Stimulated activated CD4-positive, alpha-beta T cell treated with anti-CD3 and anti-CD28 coated beads, Interleukin-2, amount 100 ng/mL, for 24 hours (primary cell): ENCODE data around the gene LDLRAP1.

Experiments
- DNase-seq, 2 donors: peaks; one replicate each; pipeline ENCODE4 v3.0.0-alpha.2; 2020

The LDLRAP1 gene

DNA sequence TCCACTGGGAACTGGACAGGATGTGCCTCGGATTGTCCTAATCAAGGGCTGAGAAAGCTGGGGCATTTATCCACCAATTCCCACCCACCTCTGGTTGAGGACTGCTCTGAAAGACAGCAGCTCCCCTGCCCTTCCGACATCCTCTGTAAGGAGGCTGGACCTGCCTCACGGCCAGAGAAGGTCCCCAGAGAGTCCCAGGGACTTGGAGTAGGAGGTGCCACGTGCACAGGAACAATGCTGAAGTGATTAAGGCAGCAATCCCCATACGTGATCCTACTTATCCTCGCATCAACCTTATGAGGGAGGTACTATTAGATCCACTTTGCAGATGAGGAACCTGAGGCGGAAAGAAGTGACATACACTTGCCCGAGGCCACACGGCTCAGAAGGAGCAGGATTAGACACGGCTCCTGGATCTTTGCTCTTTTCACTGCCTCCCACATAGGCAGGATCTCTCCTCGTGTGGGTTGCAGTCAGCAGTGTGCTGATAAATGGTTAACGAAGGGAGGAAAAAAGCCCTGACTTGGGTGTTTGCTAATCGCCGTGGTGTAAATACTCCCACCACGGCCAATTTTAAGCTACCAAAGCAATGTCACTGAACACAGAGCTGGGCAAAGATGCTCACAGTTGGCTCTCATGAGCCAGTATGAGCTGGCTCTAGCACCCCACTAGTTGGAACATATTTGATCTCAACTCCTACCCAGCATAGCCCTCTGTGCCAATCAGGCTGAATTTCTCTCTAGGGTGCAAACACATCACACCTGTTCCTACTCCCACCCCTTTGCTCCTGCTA is 18.6 kb upstream of the LDLRAP1 start:
- DNase-seq: no peak

DNA sequence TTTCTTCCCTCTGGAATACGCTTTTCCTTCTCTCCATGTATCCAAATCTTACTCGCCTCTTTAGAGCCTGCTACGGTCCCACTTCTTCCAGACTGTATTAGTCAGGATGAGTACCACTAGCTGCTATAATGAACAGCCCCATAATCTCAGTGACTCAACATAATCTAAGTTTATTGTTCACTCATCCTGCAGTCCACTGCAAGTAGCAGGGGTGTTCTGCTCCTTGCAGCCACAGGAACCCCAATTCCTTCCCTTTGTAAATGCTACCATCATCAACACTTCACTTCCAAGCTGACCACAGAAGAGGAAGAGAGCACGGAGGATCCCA is 18.1 kb upstream of the LDLRAP1 start:
- no peak for DNase-seq

DNA sequence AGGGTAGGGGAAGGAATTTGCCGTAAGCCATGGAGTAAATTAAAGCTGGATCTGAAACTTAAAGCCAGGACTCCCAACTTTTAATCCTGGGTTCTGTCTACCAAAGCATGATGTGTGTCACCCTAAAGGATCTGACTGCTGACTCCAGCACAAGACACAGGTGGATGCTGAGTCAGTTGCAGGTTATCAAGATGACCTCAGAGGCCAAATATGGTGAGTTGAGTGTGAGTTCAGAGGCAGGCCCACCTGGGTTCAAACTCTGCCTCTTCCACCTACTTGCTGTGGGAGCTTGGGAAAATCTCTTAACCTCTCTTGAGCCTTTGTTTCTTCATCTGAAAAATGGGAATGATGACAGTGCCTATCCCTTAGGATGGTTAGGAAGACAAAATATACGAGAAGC is 16.7 kb upstream of the LDLRAP1 start:
- no peak for DNase-seq

DNA sequence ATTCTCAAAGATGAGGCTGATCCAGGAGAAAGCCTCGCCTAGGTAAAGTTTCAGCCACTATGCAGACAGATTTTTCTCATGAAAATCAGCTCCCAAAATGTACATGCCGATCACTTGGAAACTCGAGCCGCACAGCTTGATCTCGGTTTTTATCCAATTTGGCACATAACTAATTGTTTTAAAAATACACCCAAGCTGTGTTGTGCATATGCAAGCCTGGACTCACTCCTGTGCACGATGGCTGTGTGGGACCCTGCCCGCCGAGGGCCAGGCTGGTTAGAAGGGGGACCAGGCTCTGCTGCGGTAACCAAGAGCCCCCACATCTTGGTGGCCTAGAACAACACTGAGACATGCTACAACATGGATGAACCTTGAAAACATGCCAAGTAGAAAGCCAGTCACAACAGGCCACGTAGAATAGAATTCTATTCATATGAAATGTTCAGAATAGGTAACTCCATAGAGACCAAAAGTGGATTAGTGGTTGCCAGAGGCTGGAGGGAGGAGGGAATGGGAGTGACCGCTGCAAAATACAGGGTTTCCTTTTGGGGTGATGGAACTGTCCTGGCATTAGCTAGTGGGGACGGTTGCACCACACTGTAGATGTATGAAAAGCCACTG is 16.1 kb upstream of the LDLRAP1 start:
- no peak for DNase-seq

DNA sequence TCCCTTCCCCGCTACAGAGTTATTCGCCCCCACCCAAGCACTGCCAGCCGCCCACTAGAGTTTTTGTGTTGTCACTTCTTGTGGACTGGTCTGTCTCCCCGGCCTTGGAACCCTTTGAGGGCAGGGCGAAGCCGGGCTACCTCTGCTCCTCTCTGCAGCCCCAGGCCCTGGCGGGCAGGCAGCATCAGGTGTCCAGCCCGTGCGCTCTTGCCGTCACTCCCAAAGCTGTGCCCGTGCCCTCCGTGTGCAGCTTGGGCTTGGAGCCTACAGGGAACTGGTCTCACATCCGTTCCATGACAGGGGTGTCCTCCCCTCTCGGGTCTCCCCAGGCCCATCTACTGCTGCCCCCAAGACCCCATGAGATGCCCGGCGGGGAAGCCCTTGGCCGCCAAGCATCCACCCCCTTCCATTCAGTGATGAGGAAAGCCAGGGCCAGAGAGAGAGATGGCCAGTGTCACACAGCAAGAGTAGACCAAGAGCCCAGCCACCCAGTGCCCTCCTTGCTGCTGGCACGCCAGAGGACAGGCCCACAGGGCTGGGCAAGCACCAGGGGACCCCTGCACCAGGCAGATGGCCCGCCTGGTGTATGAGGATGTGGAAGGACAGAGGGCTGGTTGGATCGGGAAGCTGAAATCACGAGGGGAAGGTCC is 15.3 kb upstream of the LDLRAP1 start:
- no peak for DNase-seq

DNA sequence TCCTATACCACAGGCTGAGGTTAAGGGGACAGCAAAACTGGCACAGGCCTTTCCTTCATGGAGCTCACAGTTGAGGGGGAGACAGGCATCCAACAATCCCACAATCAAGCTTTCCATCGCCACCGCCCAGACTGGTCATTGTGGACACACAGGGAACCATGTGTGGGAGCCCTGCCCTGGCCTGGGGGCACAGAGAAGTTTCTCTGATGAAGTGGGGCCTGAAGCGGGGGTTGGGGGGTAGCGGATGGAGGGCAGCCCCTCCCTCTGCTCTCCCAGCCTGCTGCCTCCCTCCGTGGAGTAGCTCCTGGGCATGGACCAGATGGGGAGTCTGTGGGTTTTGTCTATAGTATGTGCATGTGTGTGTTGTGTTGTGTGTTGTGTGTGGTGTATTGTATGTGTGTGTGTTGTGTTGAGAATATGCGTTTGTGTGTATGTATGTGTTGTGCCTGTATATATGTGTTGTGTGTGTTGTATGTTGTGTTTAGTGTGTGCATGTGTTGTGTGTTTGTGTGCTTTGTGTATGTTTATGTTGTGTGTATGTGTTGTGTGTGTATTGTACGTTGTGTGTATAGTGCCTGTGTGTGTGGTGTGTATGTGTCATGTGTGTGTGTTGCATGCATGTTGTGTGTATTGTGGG is 14.4 kb upstream of the LDLRAP1 start:
- DNase-seq: no peak

DNA sequence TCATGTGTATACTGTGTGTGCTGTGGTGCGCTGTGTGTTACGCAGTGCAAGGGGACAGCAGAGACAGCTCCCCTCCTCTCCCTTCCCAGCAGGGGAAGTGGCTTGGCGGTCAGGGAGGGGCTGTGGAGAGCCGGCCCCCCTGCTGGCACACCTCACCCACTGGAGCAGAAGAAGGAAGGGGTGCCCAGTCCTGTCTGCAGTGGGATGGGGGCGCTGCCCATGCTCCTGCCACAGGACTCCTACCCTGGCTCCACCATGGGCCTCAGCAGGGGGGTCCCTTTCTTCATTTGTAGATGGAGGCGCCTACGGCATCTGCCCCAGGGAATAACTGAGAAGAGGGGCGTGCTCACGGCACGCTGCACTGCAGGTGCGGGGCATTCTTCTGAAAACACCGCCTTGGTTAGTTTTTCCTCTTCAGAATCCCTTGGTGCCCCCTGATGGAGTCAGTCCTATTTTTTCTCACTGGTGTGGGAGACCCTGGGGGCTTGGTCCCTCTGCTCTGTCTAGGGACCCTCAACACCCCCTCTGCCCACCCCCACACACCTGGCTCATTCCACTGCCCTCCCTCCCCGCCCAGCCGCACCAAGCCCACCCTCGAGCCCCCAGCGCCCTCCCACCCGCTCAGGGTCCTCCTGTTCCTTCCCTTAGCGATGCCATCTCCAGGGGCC is 13.8 kb upstream of the LDLRAP1 start:
- DNase-seq: no peak

DNA sequence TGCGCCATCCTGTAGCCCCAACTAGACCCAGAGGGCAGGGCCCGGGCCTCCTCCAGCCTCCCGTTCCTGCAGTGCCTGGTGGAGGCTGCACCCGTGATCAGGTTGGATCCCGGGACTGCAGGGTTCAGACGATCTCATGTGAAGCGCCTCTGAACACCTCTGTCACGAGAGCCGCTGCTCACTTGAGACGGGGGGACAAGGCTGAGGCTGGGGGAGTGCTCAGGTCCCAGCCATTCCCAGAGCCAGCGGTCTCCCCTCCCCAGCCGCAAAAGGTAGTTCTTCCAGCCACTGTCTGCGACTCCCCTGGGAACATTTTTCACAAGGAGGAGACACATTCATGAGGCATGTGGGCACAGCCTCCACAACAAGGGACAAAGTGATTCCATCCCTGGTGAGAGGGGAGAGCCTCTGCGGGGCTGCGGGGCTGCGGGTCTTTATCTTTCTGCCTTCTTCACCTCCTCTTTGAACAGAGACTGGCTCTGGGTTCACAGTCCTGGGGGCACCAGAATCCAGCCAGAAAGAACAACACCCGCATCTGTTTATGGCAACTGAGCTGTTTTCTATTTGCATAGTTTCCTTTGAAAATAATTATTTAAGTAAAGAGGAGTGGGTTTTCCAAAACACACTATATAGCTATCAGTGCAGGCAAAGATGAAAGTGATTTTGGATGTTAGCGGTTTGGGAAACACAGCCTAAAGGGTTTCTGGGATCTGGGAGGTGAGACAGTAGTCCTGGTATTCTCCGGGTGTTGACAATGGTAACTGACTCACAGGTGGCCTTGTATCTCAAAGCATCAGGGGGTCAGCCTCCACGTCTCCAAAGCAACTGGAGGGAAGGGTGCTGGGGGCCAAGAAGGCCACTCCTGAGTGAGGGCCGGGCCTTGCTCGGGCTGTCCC is 13.0 kb upstream of the LDLRAP1 start:
- no peak for DNase-seq

DNA sequence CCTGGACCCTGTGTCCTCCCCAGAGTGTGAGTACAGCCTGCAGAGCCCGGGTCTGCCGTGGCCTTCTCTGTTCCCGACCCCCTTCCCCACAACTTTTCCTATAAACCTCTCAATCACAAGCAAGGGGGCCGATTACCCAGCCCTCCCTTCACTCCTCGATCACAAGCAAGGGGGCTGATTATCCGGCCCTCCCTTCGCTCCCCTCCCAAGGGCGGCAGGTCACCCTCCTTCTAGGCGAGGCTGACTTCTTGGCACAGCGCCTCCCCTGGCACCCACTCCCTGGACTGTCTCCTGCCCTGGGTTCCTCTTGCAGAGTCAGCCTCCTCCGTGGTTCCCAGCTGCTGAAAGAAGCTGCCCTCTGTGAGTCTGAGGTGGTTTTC is 12.3 kb upstream of the LDLRAP1 start:
- no peak for DNase-seq

DNA sequence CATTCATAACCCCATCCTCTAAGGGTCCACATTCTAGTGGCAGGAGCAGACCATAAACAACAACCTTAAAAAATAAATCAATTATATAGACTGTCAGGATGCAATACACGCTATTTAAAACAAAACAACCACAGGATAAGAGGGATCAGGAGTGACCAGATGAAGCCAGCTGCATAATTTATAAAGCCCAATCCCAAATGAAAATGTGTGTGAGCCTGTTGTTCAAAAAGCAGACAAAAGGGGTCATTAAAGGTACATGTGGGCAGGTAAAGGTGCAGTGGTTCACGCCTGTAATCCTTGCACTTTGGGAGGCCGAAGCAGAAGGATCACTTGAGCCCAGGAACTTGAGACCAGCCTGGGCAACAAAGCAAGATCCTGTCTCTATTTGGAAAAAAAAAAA is 10.4 kb upstream of the LDLRAP1 start:
- no peak for DNase-seq

DNA sequence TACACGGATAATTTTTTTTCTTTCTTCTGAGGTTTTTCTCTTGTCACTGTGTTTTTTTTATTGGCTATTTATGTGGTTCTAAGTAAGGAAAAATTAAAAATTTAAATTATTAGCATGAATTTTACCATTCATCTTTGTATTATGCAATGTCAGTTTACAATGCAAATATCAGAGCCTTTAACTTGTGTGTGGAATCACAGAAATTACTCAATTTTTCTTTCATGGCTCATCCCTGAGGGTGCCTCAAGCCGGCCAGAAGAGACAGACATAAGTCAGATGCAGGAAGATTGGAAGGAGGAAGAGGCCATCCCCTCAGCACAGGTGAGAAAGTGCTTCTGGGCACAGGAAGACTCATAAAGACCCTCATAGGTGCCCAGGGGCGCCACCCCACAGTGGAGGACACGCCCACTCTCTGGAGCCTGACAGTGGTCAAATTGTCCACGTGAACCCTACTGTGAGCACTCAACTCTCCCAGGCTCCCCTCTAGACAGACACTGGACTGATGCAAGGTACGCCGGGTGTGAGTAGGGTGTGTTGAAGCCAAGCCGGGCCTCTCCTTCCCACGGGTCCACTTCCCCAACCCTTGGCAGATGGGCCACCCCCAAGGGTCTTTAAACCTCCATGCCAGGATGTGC is 9.5 kb upstream of the LDLRAP1 start:
- DNase-seq: no peak

DNA sequence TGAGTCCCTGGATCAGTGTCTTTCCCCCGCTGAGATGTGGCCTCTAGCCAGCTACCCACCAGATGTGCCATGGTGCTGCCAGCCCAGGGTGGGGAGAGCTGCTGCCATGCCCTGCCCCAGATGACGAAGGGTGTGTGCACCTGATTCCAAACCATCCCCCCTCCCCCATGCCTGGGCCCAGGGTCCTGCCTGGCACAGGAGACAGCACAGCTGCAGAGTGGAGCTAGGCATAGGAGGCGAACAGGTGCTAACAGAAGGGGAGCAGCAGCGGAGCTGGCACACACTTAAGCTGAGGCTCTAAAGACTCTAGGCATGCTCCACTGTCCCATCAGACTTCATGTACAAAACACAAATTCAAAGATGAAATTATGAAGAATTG is 9.0 kb upstream of the LDLRAP1 start:
- DNase-seq: no peak

DNA sequence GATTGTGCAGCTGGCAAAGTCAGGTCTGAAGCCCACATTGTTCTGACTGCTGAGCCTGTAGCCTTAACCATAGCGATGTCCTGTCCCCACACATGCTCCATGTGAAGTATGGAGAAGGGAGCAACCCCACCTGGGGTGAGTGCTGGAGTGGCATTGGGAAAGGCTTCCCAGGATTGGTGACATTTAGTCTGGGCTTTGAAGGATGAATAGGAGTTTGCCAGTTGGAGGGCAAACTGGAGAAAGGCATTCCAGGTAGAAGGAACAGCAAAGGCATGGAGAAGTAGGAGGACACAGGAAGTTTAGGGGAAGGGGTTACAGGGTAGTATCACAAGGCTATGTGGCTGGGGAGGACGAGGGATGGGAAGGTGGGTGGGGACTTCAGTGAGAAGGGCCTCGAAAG is 7.3 kb upstream of the LDLRAP1 start:
- DNase-seq: no peak

DNA sequence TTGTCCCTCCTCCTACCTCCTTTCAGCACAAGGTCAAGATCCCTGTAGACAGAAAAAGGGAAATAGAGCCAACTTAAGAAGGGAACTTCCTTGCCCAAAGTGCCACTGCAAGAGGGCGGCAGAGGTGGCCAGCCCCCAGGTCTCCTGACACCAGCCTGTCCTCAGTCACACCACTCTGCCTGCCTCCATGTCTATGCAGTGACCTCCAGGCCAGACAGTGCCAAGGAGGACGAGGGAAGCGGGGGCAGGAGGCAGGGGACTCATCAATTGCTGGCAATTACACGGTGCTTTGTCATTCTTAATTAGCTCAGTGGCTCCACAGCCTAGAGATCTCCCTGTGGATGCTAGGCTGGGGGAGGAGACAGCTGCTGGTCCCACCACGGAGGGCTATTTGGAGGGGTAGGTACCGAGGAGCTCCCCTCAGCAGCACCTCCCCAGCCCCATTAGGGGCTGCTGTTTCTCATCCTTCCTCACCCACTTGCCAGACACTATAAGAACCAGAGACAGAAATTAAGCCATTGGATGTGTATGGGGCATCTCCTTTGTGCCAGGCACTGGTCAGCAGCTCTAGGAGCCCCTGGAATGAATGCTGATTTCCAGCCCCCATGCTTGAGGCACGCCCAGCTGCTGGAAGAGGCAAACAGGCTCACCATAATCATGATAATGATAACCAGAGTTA is 6.1 kb upstream of the LDLRAP1 start:
- DNase-seq: no peak

DNA sequence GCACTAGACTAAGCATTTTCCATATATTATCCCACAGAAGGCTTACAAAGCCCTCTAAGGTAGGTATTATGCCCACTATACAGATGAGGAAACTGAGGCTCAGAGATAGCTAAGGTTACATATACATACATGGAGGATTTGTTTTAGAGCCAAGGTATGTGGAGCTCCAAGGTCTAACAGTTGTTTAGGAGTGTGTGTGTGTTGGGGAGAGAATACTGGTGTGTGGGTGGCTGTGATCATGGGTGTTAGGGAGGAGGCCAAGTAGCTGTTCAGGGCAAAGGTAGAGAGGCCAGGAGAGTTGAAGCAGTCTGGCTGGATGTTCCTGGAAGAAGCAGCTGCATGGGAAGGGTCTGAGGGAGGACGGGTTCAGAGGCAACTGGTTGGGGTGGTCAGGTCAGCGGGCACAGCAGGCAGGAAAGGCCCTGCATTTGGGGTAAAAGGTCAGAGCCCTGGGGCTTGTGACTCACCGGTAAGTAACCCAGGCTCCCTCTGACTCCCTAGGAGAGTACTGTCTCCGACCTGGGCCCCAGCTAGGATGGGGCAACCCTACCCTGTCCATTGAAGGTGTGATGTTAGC is 5.1 kb upstream of the LDLRAP1 start:
- no peak for DNase-seq

DNA sequence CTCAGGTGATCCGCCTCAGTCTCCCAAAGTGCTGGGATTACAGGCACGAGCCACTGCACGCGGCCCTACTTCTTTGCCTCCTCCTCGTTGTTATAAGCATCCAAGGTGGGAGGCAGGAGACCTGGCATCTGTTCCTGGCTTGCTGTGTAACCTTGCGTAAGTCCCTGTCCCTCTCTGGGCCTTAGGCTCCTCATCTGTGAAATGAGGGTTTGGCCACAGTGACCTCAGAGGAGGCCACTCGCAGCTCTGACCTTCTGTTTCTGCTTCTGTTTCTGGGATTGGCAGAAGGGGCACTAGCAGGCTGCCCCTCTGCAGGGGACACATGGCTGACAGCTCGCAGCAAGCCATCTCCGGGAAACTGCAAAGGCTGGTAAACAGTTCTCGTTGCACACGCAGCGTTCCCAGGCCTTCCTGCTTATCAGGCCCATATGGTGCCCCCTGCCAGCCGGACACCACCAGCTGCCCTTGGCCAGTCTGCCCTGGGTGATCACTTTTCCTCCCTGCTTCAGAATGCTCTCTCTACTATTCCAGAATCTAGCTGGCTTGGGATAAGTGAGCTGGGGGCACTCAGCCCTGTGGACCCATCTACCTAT is 2.6 kb upstream of the LDLRAP1 start:
- no peak for DNase-seq

DNA sequence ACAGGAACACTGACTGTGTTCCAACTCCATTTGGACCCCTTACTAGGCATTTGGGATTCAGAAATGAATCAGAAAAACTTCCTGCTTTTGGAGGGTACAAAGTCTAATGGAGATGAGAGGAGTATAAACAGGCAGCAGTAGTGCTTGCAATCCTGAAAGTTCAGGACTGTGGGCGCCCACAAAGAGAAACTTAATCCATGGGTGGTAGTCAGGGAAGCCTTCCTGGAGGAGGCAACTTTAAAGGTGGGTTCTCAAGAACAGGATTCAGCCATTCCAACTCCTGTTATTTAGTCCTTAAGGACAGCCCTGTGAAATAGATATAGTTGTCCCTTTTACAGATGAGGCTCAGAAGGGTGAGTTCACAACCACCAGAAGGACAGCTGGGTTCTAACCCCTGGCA is 2.0 kb upstream of the LDLRAP1 start:
- DNase-seq: no peak

DNA sequence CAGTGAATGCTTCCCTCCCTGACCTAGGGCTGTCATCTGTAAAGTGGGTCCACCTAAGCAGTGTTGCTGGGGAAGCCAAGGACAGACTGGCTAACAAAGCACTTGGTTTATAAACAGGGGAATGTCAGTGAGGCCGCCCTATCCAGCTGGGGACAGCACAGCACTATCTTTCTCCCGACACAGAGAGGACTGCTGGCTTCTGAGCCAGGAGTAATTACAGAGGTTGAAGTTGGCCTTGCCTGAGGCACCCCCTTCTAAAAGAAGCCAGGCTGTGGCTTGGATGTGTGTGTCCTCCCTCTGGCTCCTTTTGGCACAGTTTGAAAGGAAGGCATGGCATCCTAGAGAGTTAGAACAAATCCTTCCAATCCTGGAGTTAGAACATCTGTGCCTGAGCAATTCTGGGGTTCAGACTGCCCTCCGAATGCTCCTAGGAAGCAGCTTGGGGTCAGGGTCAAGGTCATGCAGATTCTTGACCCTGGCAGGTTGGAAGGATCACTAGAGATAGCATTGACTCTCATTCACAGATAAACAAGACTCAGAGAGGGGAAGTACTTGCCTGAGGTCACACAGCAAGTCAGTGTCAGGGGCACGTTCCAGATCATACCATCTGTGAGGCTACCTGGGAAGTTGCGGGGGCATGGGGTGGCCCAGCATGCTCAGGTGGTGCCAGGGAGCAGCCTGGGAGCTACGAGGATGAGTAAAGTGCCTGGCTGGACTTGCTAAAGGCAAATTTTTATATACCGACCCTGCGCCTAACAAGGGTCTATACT is 1.3 kb upstream of the LDLRAP1 start:
- DNase-seq: no peak

DNA sequence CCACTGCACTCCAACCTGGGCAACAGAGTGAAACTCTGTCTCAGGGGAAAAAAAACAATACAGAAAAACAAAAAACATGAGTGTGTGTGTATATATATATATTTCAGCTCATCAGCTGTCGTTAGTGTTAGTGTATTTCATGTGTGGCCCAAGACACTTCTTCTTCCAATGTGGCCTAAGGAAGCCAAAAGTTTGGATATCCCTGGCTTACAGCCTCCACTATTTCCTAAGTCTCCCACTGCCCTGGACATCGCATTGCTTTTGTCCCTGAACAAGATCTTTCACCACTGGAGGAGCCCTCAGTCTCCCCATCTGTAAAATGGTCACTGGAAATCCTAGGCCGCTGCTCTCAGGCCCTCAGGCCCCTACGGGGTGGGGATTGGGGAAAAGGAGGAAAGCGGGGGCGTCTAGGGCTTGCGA is 391 bp upstream of the LDLRAP1 start:
- DNase-seq: no peak
